HepG2 (cell line): ENCODE data around the gene GUCY1B1. TPM values are rescaled to one million over a fixed set of nuclear protein-coding genes. Genes with fewer than 3 reads are reported as not detected.

Source experiments
- ATAC-seq: fragments of 200-7000 bp; cut with Tn5 transposase; 3 replicates; pipeline ENCODE4 v1.9.1; 2020; ENCODE audit warnings: mild to moderate bottlenecking, moderate library complexity
- BruUV-seq: library from RNA; stranded (reverse); fragments of 400-500 nt; replicated peaks from 2 replicates; lab custom pipeline; 2021; lab: Mats Ljungman, UMichigan
- CTCF ChIA-PET: fragments of 300-600 bp; formaldehyde crosslinking; extraction: SDS; loops from one replicate; lab custom pipeline; 2021; ENCODE audit warnings: low total read pairs, inconsistent platforms, low intra/inter-chr PET ratio; lab: Yijun Ruan, JAX
- POLR2A ChIA-PET: fragments of 350-600 bp; sonication (Branson Sonifier 250); formaldehyde crosslinking; loops from one replicate; lab custom pipeline; 2020; ENCODE audit warnings: antibody characterized with exemption, inconsistent platforms; lab: Yijun Ruan, JAX
- DNase-seq: peaks from one replicate; pipeline ENCODE4 v3.0.0-alpha.2; 2015; ENCODE audit warnings: low spot score
- FAIRE-seq: peaks from 3 replicates; lab custom pipeline; 2011; peaks lifted over from hg19 to GRCh38; lab: Jason Lieb, UNC
- H2AFZ ChIP-seq: one replicate; pipeline ENCODE4 v1.6.1; 2011; ENCODE audit warnings: low read length, inconsistent platforms
- H3K27ac ChIP-seq: fragments of 300-600 bp; 3 replicates; pipeline ENCODE4 v1.8.0; 2011; ENCODE audit warnings: mixed run types, mild to moderate bottlenecking, mixed read lengths, low read length, inconsistent platforms; ENCODE audit not compliant: insufficient read depth; ENCODE audit errors: extremely low read length
- H3K27me3 ChIP-seq, 2 experiments: fragments of 200-600 bp in 1 of 2; 2 replicates in 1 of 2; 3 replicates in 1 of 2; pipeline versions ENCODE4 v1.6.0 to v1.8.0; 2011; ENCODE audit warnings: low read length in 2 of 2, mild to moderate bottlenecking in 2 of 2, moderate library complexity in 2 of 2, inconsistent platforms in 1 of 2; ENCODE audit not compliant: insufficient read depth in 2 of 2, control insufficient read depth in 1 of 2
- H3K36me3 ChIP-seq, 2 experiments: fragments of 200-600 bp in 1 of 2; replicated peaks in 1 of 2; 2 replicates in 1 of 2; 3 replicates in 1 of 2; pipeline versions ENCODE4 v1.5.1 to v1.8.0; 2011; ENCODE audit warnings: low read length in 2 of 2, inconsistent platforms in 1 of 2; ENCODE audit not compliant: insufficient read depth in 2 of 2, control insufficient read depth in 1 of 2
- H3K4me1 ChIP-seq: 2 replicates; pipeline ENCODE4 v1.5.1; 2012; ENCODE audit warnings: low read length, inconsistent platforms; ENCODE audit not compliant: insufficient read depth
- H3K4me2 ChIP-seq: 2 replicates; pipeline ENCODE4 v1.6.0; 2011; ENCODE audit warnings: low read depth, low read length, inconsistent platforms
- H3K4me3 ChIP-seq, 3 experiments: fragments of 200-600 bp in 1 of 3; sonication (generic), shearing (Covaris generic) in 1 of 3; replicated peaks in 1 of 3; 2 replicates each; pipeline ENCODE4 v1.5.1; 2011 to 2016; ENCODE audit warnings: low read length in 3 of 3, inconsistent platforms in 2 of 3, low read depth in 2 of 3, mild to moderate bottlenecking in 2 of 3, control low read depth in 1 of 3, mixed read lengths in 1 of 3; ENCODE audit not compliant: insufficient read depth in 1 of 3
- H3K79me2 ChIP-seq: one replicate; pipeline ENCODE4 v1.6.1; 2011; ENCODE audit warnings: low read length, inconsistent platforms; ENCODE audit not compliant: insufficient read depth
- H3K9ac ChIP-seq: 2 replicates; pipeline ENCODE4 v1.6.0; 2011; ENCODE audit warnings: mild to moderate bottlenecking, low read depth, low read length, inconsistent platforms; ENCODE audit not compliant: insufficient read depth
- H3K9me3 ChIP-seq: 2 replicates; pipeline ENCODE4 v1.5.1; 2012; ENCODE audit warnings: mild to moderate bottlenecking, low read length
- H4K20me1 ChIP-seq: 2 replicates; pipeline ENCODE4 v1.6.0; 2011; ENCODE audit warnings: inconsistent platforms, mild to moderate bottlenecking, low read length, moderate library complexity; ENCODE audit not compliant: insufficient read depth
- ARHGAP35 ChIP-seq: sonication (generic); formaldehyde crosslinking; IDR thresholded peaks from 2 replicates; pipeline ENCODE4 v1.9.0; 2022; ENCODE audit warnings: mild to moderate bottlenecking, inconsistent platforms, moderate library complexity, missing genetic modification reagents, borderline replicate concordance
- MAFK ChIP-seq, 2 experiments: IDR thresholded peaks in 1 of 2; conservative IDR thresholded peaks in 1 of 2; 2 replicates each; pipeline ENCODE4 v1.6.1; 2011; ENCODE audit warnings: improper control_type of control experiment in 2 of 2, low read length in 2 of 2
- NFATC3 ChIP-seq: sonication (generic); formaldehyde crosslinking; IDR thresholded peaks from 2 replicates; pipeline ENCODE4 v1.5.1; 2020; ENCODE audit warnings: mild to moderate bottlenecking, missing genetic modification reagents
- TAF1 ChIP-seq: sonication (generic); formaldehyde crosslinking; IDR thresholded peaks from 2 replicates; pipeline ENCODE4 v1.4.0; 2020; ENCODE audit warnings: missing genetic modification reagents
- WGBS: methylation state at CpG from one replicate; pipeline ENCODE4 v1.1.6; 2017; ENCODE audit warnings: low lambda C conversion rate; 5-methylcytosine and 5-hydroxymethylcytosine counted together
- in situ Hi-C: cut with HindIII; loops from 2 replicates; pipeline ENCODE4 v1.10.0; 2017; ENCODE audit warnings: low pct_unique_long_range_greater_than_20kb; ENCODE audit not compliant: extremely low pct_ligation_motif_present
- intact Hi-C: fragments of 100-400 bp; cut with micrococcal nuclease; formaldehyde crosslinking; loops from one replicate; pipeline ENCODE4 v1.10.0; 2022; ENCODE audit not compliant: unreplicated experiment
- polyA plus RNA-seq, 8 experiments: library from polyadenylated mRNA; depleted of rRNA in 3 of 8; stranded (reverse) in 7 of 8; unstranded in 1 of 8; fragments of >200 nt; fragmentation: Illumina TruSeq in 4 of 8; extraction: Trizol in 4 of 8; gene quantifications; 2 replicates each; pipeline versions ENCODE4 v1.2.1 to v1.2.3, GENCODE V29; 2011 to 2016; ENCODE audit warnings: low read depth in 4 of 8, missing spikeins in 1 of 8, mixed read lengths in 1 of 8; ENCODE audit not compliant: insufficient read depth in 1 of 8
- total RNA-seq, 5 experiments: library from RNA; depleted of rRNA; stranded (reverse); fragments of >200 nt; fragmentation: Illumina TruSeq; extraction: Trizol; gene quantifications; 2 replicates each; pipeline ENCODE4 v1.2.3, GENCODE V29; 2016; ENCODE audit warnings: low read depth in 1 of 5
- TF ChIP-seq, protein P1 (sequence below): sonication (generic); formaldehyde crosslinking; IDR thresholded peaks from 2 replicates; pipeline ENCODE4 v1.5.0; 2020; ENCODE audit warnings: mild to moderate bottlenecking, missing genetic modification reagents, borderline replicate concordance

GUCY1B1 gene
- total and polyA plus RNA-seq, 2 of the 13 experiments (the other 11 are each of a cell fraction or from before 2014, with no cell fraction given) = not detected

DNA sequence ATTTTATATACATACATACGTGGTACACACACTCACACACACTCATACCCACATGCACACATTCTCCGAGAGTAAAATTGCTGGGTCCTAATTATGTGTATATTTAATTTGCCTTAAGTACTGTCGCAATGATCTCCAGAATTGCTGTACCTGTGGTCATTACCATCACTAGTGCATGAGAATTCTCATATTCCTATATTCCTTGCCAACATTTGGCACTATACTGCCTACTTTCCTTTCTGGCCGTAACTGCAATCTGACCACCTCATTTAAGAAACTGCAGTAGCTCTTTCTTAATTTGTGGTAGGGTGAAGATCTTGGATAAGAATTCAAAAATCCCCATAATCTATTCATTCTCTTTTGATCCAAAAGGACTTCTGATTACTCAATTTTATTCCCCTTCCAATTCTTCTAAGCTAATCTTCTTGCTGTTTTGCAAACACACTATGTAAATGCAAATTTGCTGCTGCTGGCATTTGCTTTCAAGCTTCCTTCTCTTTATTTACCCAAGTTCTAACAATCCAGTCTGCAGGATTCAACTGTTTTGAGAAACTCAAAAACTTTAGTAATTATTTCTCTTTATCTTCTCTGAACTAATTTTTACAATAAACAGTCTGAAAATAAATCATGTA is 62.2 kb downstream of the GUCY1B1 start (continued):
- TF ChIP-seq, protein P1, sequence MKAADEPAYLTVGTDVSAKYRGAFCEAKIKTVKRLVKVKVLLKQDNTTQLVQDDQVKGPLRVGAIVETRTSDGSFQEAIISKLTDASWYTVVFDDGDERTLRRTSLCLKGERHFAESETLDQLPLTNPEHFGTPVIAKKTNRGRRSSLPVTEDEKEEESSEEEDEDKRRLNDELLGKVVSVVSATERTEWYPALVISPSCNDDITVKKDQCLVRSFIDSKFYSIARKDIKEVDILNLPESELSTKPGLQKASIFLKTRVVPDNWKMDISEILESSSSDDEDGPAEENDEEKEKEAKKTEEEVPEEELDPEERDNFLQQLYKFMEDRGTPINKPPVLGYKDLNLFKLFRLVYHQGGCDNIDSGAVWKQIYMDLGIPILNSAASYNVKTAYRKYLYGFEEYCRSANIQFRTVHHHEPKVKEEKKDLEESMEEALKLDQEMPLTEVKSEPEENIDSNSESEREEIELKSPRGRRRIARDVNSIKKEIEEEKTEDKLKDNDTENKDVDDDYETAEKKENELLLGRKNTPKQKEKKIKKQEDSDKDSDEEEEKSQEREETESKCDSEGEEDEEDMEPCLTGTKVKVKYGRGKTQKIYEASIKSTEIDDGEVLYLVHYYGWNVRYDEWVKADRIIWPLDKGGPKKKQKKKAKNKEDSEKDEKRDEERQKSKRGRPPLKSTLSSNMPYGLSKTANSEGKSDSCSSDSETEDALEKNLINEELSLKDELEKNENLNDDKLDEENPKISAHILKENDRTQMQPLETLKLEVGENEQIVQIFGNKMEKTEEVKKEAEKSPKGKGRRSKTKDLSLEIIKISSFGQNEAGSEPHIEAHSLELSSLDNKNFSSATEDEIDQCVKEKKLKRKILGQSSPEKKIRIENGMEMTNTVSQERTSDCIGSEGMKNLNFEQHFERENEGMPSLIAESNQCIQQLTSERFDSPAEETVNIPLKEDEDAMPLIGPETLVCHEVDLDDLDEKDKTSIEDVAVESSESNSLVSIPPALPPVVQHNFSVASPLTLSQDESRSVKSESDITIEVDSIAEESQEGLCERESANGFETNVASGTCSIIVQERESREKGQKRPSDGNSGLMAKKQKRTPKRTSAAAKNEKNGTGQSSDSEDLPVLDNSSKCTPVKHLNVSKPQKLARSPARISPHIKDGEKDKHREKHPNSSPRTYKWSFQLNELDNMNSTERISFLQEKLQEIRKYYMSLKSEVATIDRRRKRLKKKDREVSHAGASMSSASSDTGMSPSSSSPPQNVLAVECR (CRISPR knock-in tag) = no peak
- TF ChIP-seq TAF1 (CRISPR knock-in tag) = no peak
- no peak for TF ChIP-seq ARHGAP35 (CRISPR knock-in tag)

DNA sequence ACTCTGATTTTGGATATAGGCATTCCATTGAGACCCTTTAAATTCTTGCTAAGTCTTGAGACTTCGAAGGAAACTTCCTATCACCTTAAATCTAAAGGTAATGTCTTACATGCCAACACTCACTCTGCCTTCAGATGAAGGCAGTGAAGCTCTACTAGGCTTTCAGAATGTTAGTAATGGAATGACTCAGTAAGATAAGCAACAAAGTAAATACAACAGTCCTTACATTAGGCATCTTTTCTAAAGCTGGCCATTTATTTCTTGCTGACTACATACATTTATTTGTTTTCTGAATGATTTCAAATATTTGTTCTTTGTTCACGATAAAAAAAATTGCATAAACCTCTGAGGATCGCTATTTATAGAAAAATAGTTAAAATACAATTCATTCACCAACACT is 63.8 kb downstream of the GUCY1B1 start:
- BruUV-seq = no TSS peak
- Histone ChIP-seq H3K4me3 (no peak overlapping the region), H3K9ac (no peak overlapping the region), H2AFZ (no peak overlapping the region), H3K9me3 (no peaks in the 10 kb centered on the region), H3K4me2 (no peak overlapping the region), H3K4me1 (no peaks in the 10 kb centered on the region), H3K27ac (no peak overlapping the region), H3K27me3 (no peaks in the 10 kb centered on the region), H4K20me1 (no peaks in the 10 kb centered on the region), H3K36me3 (no peaks in the 10 kb centered on the region), H3K79me2 (no peaks in the 10 kb centered on the region)
- ATAC-seq (no peak), FAIRE-seq (no peak), DNase-seq (no peak)
- no peak for TF ChIP-seq NFATC3 (CRISPR knock-in tag)
- TF ChIP-seq MAFK (conservative IDR thresholded peaks at IDR 0.05 in 1 of 2, IDR thresholded peaks at IDR 0.05 in 1 of 2; ENCODE audit: low read length in 2 of 2) = 0 out of 4 replicates have a peak, but pooled peaks of 1 of the 2 experiments have one; percentile 35
- ChIA-PET CTCF (no interaction called here), POLR2A (no interaction called here)
- in situ Hi-C loops = no loop called here
- WGBS = 3% methylated on average over 3 of the region's 3 CpGs
- intact Hi-C loops = no loop called here
